ENCODE results near the gene SUCO. TPM values are rescaled to one million over a fixed set of nuclear protein-coding genes. Genes with fewer than 3 reads are reported as not detected.
"Not testable (repeated sequence)": the region's sequence is repeated elsewhere in the genome, so short reads cannot be mapped to it uniquely, and the experiment has no call there.

The SUCO gene, protein sequence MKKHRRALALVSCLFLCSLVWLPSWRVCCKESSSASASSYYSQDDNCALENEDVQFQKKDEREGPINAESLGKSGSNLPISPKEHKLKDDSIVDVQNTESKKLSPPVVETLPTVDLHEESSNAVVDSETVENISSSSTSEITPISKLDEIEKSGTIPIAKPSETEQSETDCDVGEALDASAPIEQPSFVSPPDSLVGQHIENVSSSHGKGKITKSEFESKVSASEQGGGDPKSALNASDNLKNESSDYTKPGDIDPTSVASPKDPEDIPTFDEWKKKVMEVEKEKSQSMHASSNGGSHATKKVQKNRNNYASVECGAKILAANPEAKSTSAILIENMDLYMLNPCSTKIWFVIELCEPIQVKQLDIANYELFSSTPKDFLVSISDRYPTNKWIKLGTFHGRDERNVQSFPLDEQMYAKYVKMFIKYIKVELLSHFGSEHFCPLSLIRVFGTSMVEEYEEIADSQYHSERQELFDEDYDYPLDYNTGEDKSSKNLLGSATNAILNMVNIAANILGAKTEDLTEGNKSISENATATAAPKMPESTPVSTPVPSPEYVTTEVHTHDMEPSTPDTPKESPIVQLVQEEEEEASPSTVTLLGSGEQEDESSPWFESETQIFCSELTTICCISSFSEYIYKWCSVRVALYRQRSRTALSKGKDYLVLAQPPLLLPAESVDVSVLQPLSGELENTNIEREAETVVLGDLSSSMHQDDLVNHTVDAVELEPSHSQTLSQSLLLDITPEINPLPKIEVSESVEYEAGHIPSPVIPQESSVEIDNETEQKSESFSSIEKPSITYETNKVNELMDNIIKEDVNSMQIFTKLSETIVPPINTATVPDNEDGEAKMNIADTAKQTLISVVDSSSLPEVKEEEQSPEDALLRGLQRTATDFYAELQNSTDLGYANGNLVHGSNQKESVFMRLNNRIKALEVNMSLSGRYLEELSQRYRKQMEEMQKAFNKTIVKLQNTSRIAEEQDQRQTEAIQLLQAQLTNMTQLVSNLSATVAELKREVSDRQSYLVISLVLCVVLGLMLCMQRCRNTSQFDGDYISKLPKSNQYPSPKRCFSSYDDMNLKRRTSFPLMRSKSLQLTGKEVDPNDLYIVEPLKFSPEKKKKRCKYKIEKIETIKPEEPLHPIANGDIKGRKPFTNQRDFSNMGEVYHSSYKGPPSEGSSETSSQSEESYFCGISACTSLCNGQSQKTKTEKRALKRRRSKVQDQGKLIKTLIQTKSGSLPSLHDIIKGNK (N-terminal part only)
- 36.0 and 38.4 TPM in 2 replicates for total RNA-seq

DNA sequence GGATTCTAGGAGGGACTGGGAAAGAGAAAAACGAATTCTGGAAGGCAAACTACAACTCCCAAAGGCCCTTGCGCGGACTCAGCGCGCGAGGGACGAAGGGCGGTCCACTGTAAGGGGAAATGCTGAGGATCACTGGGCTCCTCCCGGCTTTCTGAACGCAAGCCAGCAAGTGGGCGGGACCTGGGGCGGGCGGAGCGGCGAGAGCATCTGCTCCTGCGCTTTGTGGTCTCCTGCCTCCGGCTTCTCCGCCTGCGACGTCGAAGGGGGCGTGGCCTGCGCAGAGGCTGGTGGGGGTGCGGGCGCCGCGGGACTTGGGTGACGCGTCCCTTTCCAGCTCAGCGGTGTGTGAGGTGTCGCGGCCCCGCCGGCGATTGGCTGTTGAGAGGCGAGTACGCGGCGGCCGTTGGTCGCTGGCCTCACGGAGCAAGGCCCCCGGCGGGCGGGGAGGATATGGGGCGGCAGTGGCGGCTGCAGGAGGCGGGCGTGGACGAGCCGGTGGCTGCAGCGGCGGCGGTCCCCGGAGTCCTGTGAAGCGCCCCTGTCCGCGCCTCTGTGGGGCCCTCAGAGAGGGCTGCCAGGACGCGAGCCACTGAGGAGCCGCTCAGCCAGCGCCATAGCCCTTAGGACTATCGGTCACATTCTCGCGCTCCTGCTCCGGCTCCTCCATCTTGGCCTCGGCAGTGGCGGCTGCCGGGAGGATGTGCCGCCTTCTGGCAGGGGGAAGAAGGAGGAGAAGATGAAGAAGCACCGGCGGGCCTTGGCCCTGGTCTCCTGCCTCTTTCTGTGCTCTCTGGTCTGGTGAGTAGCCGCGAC is at the start of gene SUCO:
Gene SUCO, plus strand, starts transcription at position 451 of the 813 bp plus-strand sequence. Its CDS starts 286 bp downstream, at position 737.
- intact Hi-C loops (cut with micrococcal nuclease), result loop anchor here (1.0 to 10.0 kb wide), 12 partner anchors 54 to 1626 kb away; partner anchors contain the start of genes CENPL, DARS2, DNM3 and KLHL20

DNA sequence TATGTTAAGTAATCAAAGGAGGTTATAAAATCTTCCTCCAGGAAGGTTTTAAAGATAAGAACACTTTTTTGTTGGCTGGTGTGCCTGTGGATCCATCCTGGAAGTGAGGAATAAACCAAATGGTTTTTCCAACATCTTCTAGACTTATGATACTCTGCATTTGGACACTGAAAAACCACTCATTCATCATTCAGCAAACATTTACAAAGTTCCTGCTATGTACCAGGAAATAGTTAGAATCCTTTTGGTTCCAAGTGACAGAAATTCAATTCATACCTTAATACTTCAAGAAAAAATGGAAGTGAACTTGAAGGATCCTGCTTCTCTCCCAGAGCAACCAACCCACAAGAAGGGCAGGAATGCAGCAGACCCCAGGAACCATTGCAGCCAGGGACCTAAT is 49.5 kb upstream of the SUCO start:
- intact Hi-C loops (cut with micrococcal nuclease), result no loop called here

DNA sequence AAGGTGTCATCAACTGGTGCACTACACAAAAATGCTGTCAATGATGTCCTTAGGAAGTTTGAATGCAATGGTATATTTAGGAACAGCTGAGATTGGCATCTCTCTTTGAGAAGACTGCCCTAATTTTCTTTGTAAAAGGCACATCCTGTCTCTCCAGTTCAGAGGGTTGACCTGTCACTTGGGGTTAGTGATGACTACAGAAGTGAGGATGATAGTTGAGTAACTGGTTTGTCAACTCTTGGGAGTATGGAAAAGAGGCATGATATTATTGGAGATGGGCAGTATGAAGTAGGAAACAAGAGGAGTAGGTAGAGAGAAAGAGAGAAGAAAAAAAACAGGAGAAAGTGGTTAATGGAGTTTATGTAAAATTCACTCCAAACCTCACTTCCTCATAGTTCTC is 48.7 kb upstream of the SUCO start:
- intact Hi-C loops (cut with micrococcal nuclease), result no loop called here

- intact Hi-C loops (cut with micrococcal nuclease), result no loop called here
Measured at GRCh38 chr1:172485626-172486025, 47.3 kb upstream of the SUCO start.

- intact Hi-C loops (cut with micrococcal nuclease), result no loop called here
Measured at GRCh38 chr1:172486805-172487454, 46.0 kb upstream of the SUCO start.

- intact Hi-C loops (cut with micrococcal nuclease), result no loop called here
Measured at GRCh38 chr1:172487550-172487949, 45.4 kb upstream of the SUCO start.

- intact Hi-C loops (cut with micrococcal nuclease), result no loop called here
Measured at GRCh38 chr1:172488393-172488792, 44.6 kb upstream of the SUCO start.

- intact Hi-C loops (cut with micrococcal nuclease), result no loop called here
Measured at GRCh38 chr1:172489847-172490246, 43.1 kb upstream of the SUCO start.

GRCh38 chr1:172492421-172492820 is 40.5 kb upstream of the SUCO start:
- intact Hi-C loops (cut with micrococcal nuclease), result no loop called here

DNA sequence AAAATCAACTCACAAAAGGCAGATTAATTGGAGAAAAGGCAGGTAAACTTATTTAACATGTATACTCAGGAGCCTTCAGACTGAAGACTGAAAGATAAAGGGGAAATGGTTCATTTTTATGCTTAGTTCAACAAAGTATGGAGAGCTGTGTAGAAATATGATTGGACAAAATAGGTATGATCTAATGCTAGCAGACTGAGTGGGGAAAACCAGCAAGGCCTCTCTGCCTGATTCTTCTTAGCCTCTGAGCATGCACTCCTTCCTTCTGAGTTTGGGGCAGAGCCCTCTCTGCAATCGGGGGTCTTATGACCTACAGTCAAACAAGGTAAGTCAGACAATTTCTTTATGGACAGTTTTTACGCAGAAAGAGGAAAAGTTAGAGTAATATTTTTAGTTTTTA is 38.8 kb upstream of the SUCO start:
- intact Hi-C loops (cut with micrococcal nuclease), result no loop called here

- intact Hi-C loops (cut with micrococcal nuclease), result not testable (repeated sequence)
Measured at GRCh38 chr1:172496127-172496526, 36.8 kb upstream of the SUCO start.

GRCh38 chr1:172496678-172497077 is 36.3 kb upstream of the SUCO start:
- intact Hi-C loops (cut with micrococcal nuclease), result no loop called here

DNA sequence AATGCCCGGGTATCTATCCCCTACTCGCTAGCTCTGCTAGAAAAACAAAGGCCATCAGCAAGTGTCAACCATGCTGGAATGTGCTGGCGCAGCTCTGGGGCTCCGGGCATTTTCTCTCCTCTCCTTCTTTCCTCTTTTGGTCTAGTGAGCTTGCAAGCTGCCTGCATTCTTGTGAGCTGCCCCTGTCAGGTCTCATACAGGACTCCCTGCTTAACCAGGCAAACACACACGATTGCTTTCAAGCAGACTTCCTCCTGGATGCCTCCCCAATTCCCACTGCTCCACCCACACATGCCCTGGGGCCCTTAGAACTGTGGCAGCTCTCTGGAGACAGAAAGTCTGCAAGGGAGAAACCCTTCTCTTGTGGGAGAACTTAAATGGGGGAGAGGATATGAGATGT is 35.7 kb upstream of the SUCO start:
- intact Hi-C loops (cut with micrococcal nuclease), result no loop called here

- intact Hi-C loops (cut with micrococcal nuclease), result no loop called here
Measured at GRCh38 chr1:172498857-172499256, 34.1 kb upstream of the SUCO start.

GRCh38 chr1:172499636-172500141 is 33.3 kb upstream of the SUCO start:
- intact Hi-C loops (cut with micrococcal nuclease), result no loop called here

GRCh38 chr1:172500207-172500606 is 32.7 kb upstream of the SUCO start:
- intact Hi-C loops (cut with micrococcal nuclease), result no loop called here

GRCh38 chr1:172507741-172508140 is 25.2 kb upstream of the SUCO start:
- intact Hi-C loops (cut with micrococcal nuclease), result no loop called here

DNA sequence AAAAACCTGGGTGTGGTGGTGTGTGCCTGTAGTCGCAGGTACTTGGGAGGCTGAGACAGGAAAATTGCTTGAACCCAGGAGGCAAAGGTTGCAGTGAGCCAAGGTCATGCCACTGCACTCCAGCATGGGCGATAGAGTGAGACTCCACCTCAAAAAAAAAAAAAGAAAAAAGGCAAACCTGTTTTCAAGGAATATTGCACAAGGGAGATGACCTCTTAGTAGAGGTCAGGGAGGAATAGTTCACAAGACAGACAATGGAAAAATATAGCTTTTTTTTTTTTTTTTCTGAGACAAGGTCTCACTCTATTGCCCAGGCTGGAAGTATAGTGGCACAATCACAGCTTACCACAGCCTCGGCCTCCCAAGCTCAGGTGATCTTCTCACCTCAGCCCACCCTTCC is 22.5 kb upstream of the SUCO start:
- intact Hi-C loops (cut with micrococcal nuclease), result no loop called here

DNA sequence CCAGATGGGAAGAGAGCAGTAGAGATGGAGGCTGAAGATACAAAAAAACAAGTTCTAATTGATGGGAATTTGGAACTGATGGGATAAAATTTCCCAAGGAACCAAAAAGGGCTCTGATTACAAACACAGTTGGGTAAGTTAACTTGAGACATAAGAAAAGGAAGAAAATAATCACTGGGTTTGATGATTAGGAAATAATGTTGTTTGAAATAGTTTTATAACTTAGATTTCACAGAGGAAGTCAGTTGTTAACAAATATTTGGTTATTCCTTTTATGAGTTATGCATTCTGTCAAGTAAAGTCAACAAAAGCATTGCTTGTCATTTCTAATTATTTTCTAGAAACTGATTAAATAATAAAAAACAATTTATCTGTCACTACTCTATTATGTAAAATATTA is 20.4 kb upstream of the SUCO start:
- intact Hi-C loops (cut with micrococcal nuclease), result no loop called here

DNA sequence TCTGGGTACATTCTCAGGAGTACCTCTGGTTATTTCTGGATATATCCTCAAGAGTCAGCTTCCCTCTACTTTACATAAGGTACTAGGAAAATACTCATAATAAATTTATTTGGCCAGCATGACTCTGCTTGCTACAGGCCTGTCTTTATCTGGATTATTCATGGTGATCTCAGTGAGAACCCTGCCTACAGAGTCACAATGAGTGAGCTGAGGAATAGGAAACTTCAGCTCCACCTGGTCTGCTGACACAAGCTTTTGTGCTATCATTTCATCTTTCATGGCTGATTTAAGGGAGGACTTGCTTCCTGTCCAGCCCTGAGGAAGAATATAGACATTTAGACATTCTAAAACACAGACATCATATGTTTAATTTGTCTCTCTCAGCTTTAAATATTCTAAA is 19.5 kb upstream of the SUCO start:
- intact Hi-C loops (cut with micrococcal nuclease), result no loop called here
